Muscle of leg (tissue), 11 donors: ENCODE measurements around the gene ZNF598. TPM values are rescaled to one million over a fixed set of nuclear protein-coding genes. Genes with fewer than 3 reads are reported as not detected.

Experiments
- DNase-seq: peaks from one replicate; pipeline ENCODE4 v3.0.0; 2013
- H3K27ac ChIP-seq: one replicate; pipeline ENCODE4 v1.5.1; 2013; ENCODE audit warnings: mild to moderate bottlenecking, low read length, control low read depth
- H3K27me3 ChIP-seq: one replicate; pipeline ENCODE4 v1.6.1; 2013; ENCODE audit warnings: low read length; ENCODE audit not compliant: control insufficient read depth, insufficient read depth
- H3K36me3 ChIP-seq: one replicate; pipeline ENCODE4 v1.6.1; 2013; ENCODE audit warnings: low read length; ENCODE audit not compliant: control insufficient read depth, insufficient read depth
- H3K4me1 ChIP-seq: one replicate; pipeline ENCODE4 v1.6.1; 2013; ENCODE audit warnings: low read length; ENCODE audit not compliant: control insufficient read depth, insufficient read depth
- H3K4me3 ChIP-seq: one replicate; pipeline ENCODE4 v1.5.1; 2013; ENCODE audit warnings: low read length, control low read depth
- H3K9me3 ChIP-seq: replicated peaks from 2 replicates; pipeline ENCODE4 v1.6.1; 2013; ENCODE audit warnings: low read depth, low read length; ENCODE audit not compliant: control insufficient read depth
- WGBS: methylation state at CpG from one replicate; pipeline ENCODE4 v1.1.5; 2013; ENCODE audit warnings: missing lambda C conversion rate; ENCODE audit not compliant: insufficient coverage; 5-methylcytosine and 5-hydroxymethylcytosine counted together
- polyA plus RNA-seq, 8 donors: library from polyadenylated mRNA; unstranded; fragments of 120-200 nt; gene quantifications; one replicate each; pipeline versions ENCODE4 v1.2.1 to v1.2.3, GENCODE V29; 2013; ENCODE audit warnings: inconsistent platforms in 1 of 8, low replicate concordance in 1 of 8; ENCODE audit not compliant: insufficient read length in 8 of 8, insufficient read depth in 1 of 8
- total RNA-seq: library from RNA; stranded (reverse); fragments of 120-200 nt; gene quantifications from one replicate; pipeline ENCODE4 v1.2.4, GENCODE V29; 2013

ZNF598 gene
- total and polyA plus RNA-seq, 9 donors: 6.6 to 28.6 (median 23.5) TPM

DNA sequence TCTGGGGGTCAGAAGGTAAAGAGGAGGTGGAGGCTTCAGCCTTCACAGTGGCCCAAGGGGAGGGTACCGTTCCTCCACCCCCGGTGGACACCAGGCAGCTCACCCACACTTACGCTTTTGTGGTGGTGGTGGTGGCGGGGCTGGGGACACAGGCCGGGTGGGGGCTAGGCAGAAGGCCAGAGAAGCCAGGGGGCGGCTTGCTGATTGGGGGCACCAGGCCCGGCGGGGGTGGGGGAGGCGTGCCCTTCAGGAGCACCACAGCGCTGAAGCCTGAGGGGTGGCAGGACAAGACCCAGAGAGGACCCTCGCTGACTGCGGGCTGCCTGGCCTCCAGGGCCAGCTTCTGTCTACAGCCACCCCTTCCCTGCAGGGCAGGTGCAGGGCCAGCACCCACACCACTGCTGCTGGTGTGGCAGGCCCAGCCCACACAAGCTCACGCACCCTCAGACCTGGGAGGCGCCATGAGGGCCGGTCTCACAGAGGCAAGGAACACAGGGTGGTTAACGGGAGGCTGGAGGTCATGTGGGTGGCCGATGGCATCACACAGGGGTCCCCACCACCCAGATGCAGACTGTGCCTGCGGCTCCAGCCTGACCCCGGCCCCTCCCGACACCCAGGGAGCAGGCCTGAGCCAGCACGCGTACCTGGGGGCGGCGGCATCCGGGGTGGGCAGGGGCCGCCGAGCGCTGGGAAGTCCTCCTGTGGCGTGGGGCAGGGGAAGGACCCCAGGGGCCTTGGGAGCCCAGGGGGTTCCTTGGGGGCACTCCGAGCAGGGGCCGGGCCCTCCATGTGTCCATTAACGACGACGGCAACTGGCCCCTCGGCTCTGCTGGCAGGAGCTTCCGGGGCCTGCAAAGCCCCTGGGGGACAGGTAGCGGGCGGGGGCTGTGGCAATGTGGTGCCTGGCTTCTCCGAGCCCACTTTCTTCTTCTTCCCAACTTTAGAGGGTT, 10.5 kb downstream of the ZNF598 start:
- H3K27me3 ChIP-seq: no peaks in the 10 kb centered on the region
- 90% methylated on average over 39 of the region's 39 CpGs for WGBS
- H3K36me3 ChIP-seq: peaks cover 69% of the 10 kb centered on the region
- no peak for DNase-seq
- H3K9me3 ChIP-seq: no peaks in the 10 kb centered on the region
- H3K4me3 ChIP-seq: no peak overlapping the region
- no peak overlapping the region for H3K27ac ChIP-seq
- peaks cover 21% of the 10 kb centered on the region for H3K4me1 ChIP-seq

DNA sequence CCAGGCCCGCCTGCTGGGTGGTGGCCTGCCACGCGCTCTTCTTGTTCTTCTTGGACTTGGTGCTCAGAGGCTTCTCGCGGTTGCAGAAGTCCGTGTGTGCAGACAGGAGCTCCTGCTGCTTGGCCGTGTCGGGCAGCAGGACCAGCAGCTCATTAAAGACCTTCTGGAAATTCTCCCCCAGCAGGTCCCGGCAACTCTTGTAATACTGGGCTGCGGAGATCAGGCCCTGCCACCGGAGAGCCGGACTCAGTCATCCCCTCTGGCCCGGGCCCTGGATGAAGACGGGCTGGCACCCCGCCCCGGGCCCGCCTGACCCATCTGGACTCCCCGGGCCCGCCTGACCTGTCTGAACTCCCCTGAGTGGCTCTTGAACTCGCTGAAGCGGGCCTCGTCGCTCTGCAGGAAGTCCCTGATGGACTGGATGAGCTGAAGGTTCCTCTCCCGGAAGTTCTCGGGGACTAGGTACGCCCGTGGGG, 11.2 kb downstream of the ZNF598 start:
- no peak overlapping the region for H3K4me3 ChIP-seq
- no peak overlapping the region for H3K27ac ChIP-seq
- peaks cover 14% of the 10 kb centered on the region for H3K4me1 ChIP-seq
- H3K27me3 ChIP-seq: no peaks in the 10 kb centered on the region
- H3K9me3 ChIP-seq: no peaks in the 10 kb centered on the region
- WGBS: 88% methylated on average over 23 of the region's 27 CpGs
- DNase-seq: no peak
- peaks cover 67% of the 10 kb centered on the region for H3K36me3 ChIP-seq

DNA sequence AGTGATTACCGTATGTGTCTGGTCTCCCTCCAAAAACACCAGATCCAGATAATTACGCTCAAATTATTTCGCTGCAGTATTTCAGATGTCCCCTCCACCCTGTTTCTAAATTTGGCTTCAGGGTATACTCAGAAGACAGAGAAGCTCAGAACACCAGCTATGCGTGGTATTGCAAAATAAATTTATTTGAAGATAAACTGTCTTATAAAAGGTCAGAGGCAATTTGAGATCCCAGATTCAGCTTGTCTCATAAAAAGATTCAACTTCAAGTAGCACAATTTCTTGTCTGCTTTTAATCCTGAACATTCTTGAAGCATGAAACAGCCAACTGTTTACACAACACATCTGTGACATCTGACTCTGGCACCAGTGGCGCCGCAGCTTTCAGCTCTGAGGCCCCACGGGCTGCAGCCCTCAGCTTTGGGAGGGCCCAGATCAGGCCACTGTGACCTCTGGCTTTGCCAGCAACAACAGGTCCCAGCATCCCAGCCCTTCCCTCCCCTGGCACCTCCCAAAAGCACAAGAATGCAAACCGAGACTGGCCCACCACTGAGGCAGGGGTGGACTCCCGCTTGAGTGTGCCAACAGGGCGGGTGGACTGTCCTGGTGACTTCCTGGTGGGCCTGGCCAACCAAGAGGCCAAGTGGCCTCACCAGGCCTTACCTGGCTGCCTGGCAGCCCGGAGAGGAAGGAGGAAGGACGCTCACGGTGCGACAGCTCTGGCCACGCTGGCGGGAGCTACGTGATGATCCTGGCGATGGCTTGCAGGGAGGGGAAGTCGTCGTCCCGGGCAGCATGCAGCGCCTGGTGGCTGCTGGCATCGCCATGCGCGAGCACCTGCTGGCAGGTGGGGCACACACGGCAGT, 11.9 kb downstream of the ZNF598 start:
- Histone ChIP-seq H3K36me3 (peaks cover 60% of the 10 kb centered on the region), H3K4me1 (peaks cover 8% of the 10 kb centered on the region), H3K27me3 (peaks cover 4% of the 10 kb centered on the region), H3K27ac (no peak overlapping the region), H3K9me3 (no peaks in the 10 kb centered on the region), H3K4me3 (no peak overlapping the region)
- no peak for DNase-seq
- 90% methylated on average over 20 of the region's 26 CpGs for WGBS

DNA sequence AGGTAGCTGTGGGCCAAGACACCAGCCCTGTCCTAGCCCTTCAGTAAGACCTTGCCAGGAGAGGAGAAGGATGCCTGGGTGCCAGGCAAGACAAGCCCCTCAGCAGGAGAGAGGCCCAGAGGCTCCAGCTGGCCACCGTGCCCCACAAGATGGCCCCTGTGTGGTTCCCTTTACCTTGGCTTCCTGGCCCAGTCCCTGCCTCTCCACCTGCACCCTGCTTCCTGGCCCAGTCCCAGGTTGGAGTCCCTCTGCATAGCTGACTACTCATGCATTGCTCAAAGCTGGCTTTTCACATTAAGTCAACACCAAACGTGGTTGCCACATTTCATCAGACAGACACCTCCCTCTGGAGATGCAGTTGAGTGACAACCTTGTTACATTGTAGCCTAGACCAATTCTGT, 15.9 kb downstream of the ZNF598 start:
- no peaks in the 10 kb centered on the region for H3K9me3 ChIP-seq
- H3K36me3 ChIP-seq: peaks cover 21% of the 10 kb centered on the region
- 100% methylated on average over 1 of the region's 2 CpGs for WGBS
- peaks cover 32% of the 10 kb centered on the region for H3K4me1 ChIP-seq
- H3K27me3 ChIP-seq: peaks cover 33% of the 10 kb centered on the region
- H3K27ac ChIP-seq: no peak overlapping the region
- DNase-seq: no peak
- no peak overlapping the region for H3K4me3 ChIP-seq

DNA sequence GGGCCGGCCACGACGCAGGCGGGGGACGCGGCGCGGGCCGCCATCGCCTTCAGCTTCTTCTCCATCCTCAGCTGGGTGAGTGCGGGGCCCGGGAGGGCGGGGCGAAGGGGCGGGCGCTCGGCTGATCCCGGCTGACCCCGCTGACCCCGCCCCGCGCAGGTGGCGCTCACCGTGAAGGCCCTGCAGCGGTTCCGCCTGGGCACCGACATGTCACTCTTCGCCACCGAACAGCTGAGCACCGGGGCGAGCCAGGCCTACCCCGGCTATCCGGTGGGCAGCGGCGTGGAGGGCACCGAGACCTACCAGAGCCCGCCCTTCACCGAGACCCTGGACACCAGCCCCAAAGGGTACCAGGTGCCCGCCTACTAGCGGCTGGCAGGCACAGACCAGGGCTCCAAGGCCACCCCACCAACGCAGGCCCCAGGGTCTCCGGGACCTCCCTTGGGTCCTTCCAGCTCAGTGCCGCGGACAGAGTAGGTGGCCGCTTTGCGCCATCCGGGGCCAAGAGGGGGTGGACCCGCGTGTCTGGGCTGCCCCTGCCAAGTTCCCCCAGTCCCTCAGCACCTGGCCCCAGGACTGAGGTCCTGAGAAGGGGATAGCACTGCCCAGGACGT, 16.8 kb downstream of the ZNF598 start:
- no peak for DNase-seq
- Histone ChIP-seq H3K27ac (no peak overlapping the region), H3K9me3 (no peaks in the 10 kb centered on the region), H3K27me3 (peaks cover 42% of the 10 kb centered on the region), H3K36me3 (peaks cover 12% of the 10 kb centered on the region), H3K4me1 (peaks cover 32% of the 10 kb centered on the region), H3K4me3 (no peak overlapping the region)
- 25% methylated on average over 49 of the region's 50 CpGs for WGBS

DNA sequence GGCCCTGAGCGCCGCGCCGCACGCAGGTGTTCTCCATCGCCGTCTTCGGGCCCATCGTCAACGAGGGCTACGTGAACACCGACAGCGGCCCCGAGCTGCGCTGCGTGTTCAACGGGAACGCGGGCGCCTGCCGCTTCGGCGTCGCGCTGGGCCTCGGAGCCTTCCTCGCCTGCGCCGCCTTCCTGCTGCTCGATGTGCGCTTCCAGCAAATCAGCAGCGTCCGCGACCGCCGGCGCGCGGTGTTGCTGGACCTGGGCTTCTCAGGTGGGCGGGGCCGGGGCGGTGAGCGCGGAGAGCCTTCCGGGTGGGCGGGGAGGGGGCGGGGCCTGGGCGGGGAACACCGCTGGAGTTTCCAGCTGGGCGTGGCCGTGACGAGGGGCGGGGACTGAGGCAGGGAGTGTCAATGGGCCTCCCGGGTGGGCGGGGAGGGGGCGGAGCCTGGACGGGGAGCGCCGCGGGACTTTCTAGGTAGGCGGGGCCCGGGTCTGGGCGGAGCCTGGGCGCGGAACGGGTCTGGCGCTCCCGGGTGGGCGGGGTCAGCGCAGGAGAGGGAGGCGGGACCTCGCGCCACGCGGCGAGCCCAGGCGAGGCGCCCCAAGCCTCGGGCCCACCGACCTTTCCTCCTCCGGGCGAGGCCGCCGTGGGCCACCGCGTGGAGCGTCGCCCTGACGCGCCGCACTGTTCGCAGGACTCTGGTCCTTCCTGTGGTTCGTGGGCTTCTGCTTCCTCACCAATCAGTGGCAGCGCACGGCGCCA, 17.5 kb downstream of the ZNF598 start:
- WGBS: under 1% methylated on average over 75 of the region's 96 CpGs
- H3K4me1 ChIP-seq: peaks cover 32% of the 10 kb centered on the region
- H3K36me3 ChIP-seq: peaks cover 10% of the 10 kb centered on the region
- H3K9me3 ChIP-seq: no peaks in the 10 kb centered on the region
- peaks cover 46% of the 10 kb centered on the region for H3K27me3 ChIP-seq
- peak overlapping the region; percentile 33 for H3K4me3 ChIP-seq
- H3K27ac ChIP-seq: no peak overlapping the region
- DNase-seq: peak; percentile 91

DNA sequence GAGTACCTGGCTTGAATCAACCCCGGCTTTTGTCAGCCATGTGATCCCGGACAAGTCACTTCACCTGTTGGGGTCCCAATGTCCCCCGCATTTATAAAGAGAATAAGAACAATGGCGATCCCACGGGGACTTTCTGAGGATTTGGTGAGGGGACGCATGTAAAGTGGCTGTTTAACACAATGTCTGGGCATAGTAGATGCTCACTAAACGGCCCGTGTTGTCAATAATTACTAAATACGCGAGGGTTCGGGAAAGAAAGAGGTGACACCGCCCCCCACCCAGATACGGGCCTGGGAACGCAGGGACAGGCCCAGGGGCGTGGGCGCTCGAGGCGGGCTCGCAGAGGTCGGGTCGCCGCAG, 18.1 kb downstream of the ZNF598 start:
- Histone ChIP-seq H3K4me1 (peaks cover 32% of the 10 kb centered on the region), H3K27me3 (peaks cover 51% of the 10 kb centered on the region), H3K9me3 (no peaks in the 10 kb centered on the region), H3K4me3 (peak overlapping the region; percentile 33), H3K36me3 (peaks cover 11% of the 10 kb centered on the region), H3K27ac (no peak overlapping the region)
- no peak for DNase-seq
- WGBS: 7% methylated on average over 22 of the region's 22 CpGs

DNA sequence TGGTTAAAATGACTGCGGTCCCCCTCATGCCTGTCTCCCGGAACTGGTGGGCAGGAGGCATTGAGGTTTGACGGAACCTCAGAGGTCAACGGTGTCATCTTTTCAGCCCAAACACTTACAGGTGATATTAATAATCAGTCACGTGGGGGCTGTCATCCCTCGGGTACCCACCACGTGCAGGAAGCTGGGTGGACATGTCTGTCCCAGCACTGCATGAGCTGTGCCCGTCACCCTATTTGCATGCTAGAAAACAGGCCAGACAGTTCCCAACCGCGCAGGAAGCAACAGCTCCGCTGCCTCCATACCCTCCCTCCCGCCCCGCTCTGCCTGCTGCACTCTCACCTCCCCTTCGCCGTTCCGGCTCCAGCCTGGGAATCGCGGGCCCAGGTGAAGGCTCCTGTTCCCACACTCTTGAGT, 18.5 kb downstream of the ZNF598 start:
- WGBS: 6% methylated on average over 15 of the region's 18 CpGs
- H3K27ac ChIP-seq: no peak overlapping the region
- no peaks in the 10 kb centered on the region for H3K9me3 ChIP-seq
- peaks cover 32% of the 10 kb centered on the region for H3K4me1 ChIP-seq
- H3K4me3 ChIP-seq: no peak overlapping the region
- peaks cover 14% of the 10 kb centered on the region for H3K36me3 ChIP-seq
- no peak for DNase-seq
- H3K27me3 ChIP-seq: peaks cover 51% of the 10 kb centered on the region

DNA sequence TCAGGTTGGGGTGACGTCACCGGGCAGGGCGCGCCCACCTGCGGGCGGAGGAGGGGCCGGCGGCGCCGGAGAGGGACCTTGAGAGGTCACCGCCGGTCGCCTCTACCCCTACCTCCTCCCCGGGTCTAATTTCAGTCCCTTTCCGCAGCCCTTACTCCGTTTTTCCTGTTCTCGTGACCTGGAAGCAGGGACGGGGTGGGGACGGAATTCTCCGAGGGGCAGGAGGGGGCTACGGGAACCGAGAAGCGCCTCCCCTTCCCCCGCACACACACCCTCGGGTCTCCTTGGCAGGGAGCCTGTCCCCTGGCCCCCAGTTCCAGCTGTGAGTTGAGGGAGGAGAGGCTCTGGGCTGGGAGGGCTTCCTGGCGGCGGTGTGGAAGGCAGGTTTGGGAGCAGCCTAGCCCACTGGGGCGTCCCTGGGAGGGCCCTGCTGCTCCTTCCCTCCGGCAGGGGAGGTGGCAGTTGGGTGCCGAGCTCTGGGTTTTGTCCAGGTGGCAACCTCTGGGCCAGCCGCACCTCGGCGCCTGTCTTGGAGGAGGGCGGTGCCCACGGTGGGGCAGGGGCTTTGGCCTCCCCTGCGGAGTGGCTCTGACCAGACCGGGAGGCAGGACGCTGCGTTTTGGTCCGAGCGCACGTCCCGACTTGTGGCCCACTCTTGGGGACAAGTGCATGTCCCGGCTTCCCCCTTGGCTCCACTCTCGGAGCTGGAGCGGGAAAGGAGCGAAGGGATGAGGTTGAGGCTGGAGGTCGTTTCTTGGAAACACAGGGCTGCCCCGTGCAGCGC, 19.1 kb downstream of the ZNF598 start:
- WGBS: 2% methylated on average over 29 of the region's 50 CpGs
- peaks cover 32% of the 10 kb centered on the region for H3K4me1 ChIP-seq
- no peak overlapping the region for H3K27ac ChIP-seq
- no peak overlapping the region for H3K4me3 ChIP-seq
- no peaks in the 10 kb centered on the region for H3K9me3 ChIP-seq
- peaks cover 18% of the 10 kb centered on the region for H3K36me3 ChIP-seq
- DNase-seq: no peak
- H3K27me3 ChIP-seq: peaks cover 51% of the 10 kb centered on the region
